NT2/D1 (cell line): ENCODE measurements around the gene CFAP70.

Source experiments
- SUZ12 ChIP-seq: IDR thresholded peaks from 2 replicates; pipeline ENCODE4 v1.6.1; 2011; ENCODE audit not compliant: insufficient read length, insufficient read depth; ENCODE audit errors: extremely low read depth
- YY1 ChIP-seq: IDR thresholded peaks from 2 replicates; pipeline ENCODE4 v1.6.1; 2011; ENCODE audit not compliant: insufficient read length, insufficient read depth
- ZNF274 ChIP-seq: IDR thresholded peaks from 2 replicates; pipeline ENCODE4 v1.6.1; 2011; ENCODE audit warnings: mild to moderate bottlenecking, low read depth, low read length

GRCh38 chr10:73406846-73407245 lies 48.2 kb upstream of the CFAP70 start:
- no peak for TF ChIP-seq ZNF274
- no peak for TF ChIP-seq SUZ12
- TF ChIP-seq YY1 = no peak
